Stimulated activated CD4-positive, alpha-beta T cell treated with anti-CD3 and anti-CD28 coated beads, Interleukin-1b, Interleukin-23, amount 100 ng/mL, for 24 hours (primary cell): Measurements from ENCODE around the gene PSMD11.
"Not testable (repeated sequence)": the region's sequence is repeated elsewhere in the genome, so short reads cannot be mapped to it uniquely, and the experiment has no call there.

ENCODE experiments used
- DNase-seq, 4 experiments: peaks; one replicate each; pipeline ENCODE4 v3.0.0-alpha.2; 2020; ENCODE audit warnings: low read depth in 4 of 4, low spot score in 1 of 4

Gene PSMD11

DNA sequence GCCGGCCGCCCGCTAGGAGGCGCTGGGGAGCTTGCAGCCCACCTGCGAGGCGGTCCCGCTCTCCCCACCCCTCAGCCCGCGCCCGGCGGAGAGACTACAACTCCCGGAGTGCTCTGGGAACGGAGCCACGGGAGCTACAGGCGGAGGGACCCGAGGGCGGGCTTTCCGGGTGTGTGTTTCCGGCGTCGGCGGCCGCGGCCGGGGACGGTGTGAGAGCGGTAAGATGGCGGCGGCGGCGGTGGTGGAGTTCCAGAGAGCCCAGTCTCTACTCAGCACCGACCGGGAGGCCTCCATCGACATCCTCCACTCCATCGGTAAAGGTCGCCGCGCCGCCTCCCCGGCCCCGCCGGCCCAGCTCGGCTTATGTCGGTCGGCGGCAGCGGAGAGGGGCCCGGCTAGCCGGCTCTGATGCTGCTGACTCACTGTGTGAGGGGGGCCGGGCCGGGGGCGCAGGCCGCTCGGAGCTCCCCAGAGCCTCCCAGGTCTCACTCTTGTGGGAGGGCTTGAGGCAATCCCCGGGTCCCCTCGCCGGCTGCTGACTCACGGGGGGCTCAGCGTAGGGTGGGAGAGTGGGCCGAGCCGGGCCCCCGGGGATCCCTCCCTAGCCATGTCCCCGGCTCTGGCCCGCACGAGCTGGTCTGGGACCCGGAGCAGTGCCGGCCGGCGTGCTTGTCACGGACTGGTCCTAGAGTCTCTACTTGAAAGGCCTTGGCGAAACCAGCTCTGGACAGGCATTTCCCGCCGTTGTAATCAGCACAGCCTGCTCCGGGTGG lies at the start of gene PSMD11:
PSMD11 (plus strand) TSS at position 210 of the 773 bp plus-strand sequence; CDS start at position 224, 14 bp downstream.
- peak; percentile 97 to 99 (median 98) for DNase-seq

DNA sequence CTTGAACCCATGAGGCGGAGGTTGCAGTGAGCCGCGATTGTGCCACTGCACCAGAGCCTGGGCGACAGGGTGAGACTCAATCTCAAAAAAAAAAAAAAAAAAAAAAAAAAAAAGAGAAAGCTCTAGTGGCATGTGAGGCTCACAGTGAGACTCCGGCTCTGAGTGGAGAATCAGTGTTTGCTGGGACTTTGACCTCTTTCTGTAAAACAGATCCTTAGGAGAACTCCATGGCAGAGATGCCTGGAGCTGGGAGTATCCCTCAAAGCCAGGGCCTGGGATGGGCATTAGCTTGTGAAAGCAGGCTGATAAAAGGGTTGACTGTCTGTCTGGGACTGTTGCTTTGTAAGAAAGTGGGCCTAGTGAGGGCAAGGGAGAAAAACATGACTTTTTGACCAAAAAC lies 48.0 kb upstream of the PSMD11 start:
- DNase-seq: no peak

DNA sequence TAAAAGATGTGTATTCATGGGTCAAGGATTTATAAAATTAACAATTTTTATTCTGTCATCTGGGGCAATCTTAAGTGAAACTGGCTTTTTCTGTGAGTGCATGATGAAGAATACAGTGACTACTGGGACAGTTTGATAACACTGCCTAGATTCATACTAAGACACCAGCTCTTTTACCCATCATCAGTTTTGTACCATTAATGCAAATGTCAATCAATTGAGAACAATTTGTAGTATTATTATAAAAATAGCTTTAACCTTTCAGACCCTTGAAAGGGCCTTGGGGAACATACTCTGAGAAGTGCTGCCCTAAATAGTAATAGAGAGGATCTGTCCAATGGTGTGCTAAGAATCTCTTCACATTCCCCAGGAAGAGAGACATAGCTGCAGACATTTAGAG lies 45.4 kb upstream of the PSMD11 start:
- DNase-seq: no peak

DNA sequence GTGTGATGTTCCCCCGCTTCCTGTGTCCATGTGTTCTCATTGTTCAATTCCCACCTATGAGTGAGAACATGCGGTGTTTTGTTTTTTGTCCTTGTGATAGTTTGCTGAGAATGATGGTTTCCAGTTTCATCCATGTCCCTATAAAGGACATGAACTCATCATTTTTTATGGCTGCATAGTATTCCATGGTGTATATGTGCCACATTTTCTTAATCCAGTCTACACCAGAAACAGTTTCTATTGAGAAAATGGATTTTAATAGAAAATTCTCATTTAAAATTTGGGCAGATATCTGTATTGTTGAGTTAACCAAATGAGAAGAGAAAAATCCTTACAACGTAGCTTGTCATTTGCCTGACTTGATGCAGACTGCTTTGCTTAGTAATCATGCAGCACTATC lies 34.2 kb upstream of the PSMD11 start:
- not testable (repeated sequence) for DNase-seq

DNA sequence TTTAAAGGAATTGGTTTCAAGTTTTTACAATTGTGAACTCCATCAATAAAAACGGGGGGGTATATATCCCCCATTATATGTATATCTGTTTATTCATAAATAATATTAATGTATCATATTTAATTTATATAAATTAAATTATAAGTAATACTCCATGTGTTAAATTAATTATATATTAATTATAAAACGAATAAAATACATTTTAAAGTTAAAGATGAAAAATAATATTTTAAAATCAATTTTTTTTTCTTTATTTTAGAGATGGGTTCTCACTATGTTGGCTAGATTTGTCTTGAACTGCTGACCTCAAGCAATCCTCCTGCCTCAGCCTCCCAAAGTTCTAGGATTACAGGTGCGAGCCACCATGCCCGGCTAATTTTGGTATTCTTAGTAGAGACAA lies 17.4 kb upstream of the PSMD11 start:
- DNase-seq: no peak

DNA sequence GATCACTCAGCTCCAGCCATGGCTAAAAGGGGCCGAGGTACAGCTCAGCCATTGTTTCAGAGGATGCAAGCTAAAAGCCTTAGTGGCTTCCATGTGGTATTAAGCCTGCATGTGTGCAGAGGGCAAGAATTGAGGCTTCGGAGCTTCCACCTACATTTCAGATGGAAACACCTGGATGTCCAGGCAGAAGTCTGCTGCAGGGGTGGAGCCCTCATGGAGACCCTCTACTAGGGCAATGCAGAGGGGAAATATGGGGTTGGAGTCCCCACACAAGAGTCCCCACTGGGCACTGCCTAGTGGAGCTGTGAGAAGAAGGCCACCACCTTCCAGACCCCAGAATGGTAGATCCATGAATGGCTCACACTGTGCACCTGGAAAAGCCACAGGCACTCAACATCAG lies 14.7 kb upstream of the PSMD11 start:
- DNase-seq: no peak

DNA sequence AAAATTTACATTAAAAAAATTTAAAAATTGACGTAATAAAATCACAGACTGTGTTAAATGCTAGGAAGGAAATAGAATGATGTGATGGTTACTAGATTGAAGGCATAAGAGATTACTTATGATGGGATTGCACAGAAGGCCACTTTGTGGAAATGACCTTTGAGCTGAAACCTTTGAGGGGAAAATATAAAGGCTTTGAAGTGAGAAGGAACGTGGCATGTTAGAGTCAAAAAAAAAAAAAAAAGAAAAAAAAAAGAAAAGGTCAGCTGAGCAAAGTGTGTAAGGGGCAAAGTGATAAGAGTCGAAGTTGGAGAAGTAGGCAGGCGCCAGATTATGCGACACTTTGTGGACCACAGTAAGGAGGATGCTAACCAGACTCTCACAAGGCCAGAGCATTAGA lies 3.6 kb upstream of the PSMD11 start:
- no peak for DNase-seq

DNA sequence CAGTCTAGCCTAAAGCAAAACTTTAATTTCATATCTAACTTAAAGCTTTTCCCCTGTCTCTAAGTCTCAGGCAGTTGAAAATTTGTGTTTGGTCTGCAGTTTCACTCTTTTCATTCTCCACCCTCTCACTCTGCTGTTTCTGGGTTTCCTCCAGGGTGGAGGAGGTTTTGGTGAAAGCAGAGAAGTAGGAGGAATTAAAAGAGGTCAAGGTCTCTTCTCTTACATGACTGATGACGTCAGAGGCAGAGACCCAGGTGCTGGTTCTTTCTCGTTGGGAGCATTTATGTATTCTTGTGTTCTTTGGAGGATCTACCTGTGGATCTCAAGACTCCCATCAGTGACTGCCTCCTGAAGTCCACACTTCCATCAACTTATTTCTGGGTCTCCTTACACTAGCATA lies 2.4 kb upstream of the PSMD11 start:
- DNase-seq: no peak

DNA sequence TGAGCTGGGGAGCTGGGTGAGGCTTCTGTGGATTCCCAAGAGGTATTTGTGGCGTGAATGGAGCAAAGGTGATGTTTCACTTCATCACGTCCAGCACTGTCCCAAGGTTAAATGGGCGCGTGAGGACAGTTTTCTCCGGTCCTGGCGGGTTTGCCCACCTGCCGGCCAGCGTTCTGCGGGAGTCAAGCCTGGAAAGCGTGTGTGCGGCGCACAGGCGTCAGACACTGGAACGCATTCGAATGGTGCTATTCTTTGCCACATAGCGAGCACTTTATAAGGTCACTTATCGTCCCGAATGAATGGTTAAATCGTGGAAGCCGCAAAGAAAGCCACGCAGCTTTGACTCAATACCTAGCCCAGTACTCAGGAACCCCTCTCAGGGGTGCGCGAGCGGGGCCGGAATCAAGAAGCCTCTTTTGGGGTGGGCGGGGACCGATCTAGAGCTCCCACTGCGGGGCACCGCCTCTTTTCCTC lies 446 bp upstream of the PSMD11 start:
- no peak for DNase-seq

DNA sequence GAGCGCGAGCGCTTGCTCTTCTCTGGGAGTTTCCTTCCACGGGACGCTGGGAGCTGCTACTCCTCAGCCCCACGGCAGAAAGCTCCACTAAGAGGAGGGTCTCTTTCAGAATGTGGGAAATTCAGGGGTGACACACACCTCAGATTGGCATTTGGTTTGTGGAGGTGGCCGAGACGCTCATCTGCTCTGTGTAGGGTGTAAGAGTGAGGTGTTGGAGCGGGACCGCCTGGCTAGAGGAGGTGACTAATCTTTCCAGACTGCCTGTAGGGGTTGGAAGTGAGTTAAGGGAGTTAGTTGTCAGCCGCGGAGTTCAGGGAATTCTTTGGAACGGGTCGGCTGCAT lies 735 bp downstream of the PSMD11 start:
- peak in 3 of 4 experiments; percentile 7 to 22 (median 13) for DNase-seq

DNA sequence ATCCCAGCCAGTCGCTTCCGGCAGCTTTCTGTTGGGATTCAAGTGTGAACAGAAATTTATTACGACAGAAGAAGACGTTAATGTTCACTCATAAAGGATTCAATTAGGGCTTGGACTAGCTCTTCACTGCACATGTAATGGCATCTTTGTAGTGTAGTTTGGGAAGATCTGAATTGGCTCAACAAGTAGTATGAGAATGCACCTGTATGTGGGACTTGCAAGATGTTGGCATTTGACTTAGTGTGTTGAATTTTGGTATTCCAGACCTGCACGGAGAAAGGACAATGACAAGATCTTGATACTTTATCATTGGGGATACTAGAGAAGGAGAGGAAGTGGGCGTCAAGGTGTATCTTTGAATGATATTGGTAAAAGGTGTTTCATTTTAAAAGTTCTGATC lies 1.2 kb downstream of the PSMD11 start:
- DNase-seq: no peak

DNA sequence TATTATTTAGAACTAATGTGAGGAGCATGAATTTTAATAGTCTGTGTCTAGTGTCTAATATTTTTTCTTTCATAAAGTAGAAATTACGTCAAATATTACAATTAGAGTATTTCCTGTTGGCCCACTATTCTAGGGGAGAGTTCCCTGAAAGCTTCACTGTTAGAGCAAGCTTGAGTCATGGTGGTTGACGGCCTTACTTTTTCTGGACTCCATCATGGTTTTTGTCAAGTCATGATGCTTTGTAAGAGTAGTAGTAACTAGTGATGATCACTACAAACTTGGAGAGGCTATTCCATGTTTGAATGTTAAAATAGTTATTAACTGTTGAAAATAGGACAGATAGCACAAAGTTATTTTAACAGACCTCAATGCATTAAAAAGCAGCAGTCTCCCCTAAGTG lies 1.7 kb downstream of the PSMD11 start:
- no peak for DNase-seq

DNA sequence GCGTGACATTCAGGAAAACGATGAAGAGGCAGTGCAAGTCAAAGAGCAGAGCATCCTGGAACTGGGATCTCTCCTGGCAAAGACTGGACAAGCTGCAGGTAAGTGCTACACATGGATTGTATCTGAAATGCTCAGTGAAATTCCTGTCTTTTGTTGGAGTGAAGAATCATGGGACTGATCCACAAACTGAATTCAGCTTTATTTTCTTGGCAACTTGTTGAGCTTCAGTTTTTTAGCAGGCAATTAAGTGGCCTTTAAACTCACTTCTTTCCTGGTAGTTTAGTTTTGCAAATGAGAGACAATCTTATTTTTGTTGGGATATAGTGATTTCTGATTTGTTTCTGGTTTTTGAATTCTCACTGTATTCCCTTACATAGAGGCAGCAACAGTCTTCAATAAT lies 2.6 kb downstream of the PSMD11 start:
- no peak for DNase-seq

DNA sequence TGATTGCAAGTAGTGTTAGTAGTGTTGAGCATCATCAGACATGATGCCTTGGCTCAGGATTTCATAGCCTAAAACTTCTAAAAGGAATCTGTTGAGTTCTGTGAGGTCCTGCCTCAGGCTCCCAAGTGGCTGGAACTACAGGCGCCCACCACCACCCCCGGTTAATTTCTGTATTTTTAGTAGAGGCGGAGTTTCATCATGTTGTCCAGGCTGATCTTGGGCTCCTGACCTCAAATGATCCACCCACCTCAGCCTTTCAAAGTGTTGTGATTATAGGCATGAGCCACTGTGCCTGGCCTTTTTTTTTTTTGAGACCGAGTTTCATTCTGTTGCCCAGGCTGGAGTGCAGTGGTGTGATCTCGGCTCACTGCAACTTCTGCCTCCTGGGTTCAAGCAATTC lies 5.7 kb downstream of the PSMD11 start:
- no peak for DNase-seq

DNA sequence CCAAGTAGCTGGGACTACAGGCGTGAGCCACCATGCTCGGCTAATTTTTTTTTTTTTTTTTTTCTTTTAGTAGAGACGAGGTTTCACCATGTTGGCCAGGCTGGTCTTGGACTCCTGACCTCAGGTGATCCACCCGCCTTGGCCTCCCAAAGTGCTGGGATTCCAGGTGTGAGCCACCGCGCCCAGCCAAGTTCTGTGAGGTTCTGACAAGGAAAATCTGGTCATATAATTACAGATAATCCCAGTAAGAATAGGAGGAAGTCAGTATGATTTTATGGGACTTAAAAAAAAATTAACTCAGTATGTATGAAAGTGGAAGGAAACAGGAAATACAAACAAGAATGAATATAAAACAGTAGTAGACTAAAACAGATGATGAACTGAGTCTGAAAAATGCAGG lies 6.1 kb downstream of the PSMD11 start:
- DNase-seq: not testable (repeated sequence)

DNA sequence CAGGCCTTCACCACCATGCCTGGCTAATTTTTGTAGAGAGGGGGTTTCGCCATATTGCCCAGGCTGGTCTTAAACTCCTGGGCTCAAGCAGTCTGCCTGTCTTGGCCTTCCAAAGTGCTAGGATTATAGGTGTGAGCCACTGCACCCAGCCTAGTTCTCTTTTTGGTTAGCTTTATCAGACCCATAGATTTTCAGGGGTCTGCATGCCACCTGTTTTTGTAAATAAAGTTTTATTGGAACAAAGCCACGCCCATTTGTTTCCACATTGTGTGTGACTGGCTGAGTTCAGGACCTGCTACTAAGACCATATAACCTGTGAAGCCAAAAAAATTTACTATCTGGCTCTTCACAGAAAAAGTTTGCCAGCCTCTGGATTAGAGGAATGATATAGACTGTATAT lies 7.6 kb downstream of the PSMD11 start:
- DNase-seq: no peak

DNA sequence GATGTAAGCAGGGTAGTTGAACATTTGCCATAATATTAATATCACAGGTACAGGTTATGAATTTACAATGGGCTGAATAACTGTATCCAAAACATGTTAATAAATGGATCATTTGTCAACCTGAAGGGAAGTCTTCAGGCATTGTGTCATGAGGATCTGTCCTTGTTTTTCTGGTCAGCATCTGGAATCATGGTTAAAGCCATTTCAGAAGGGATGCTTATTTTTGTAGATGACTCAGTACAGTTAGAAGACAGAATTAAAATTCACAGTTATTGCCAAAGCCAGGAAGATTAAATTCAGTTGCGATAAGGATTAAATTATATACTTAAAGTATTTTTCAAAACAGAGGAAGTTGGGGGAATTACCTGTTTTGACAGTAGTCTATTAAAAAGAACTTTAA lies 8.0 kb downstream of the PSMD11 start:
- no peak for DNase-seq

DNA sequence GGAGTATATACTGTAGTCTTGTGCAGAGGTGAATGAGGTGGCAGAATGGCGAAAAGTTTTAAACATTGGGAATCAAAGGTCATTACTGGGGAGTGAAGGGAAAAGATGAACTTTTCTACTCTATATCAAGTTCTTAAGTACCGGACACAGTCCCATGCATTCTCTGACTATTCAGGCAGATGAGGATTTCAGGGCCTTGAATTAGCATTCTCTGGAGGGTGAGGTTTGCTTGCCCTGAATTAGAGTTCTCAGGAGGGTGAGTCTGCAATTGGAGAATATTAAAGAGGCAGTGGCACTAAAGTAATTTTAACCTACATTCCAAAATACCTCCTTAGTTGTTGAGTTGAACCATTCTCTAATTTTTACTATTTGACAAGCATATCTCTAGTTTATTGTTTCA lies 9.1 kb downstream of the PSMD11 start:
- DNase-seq: no peak

DNA sequence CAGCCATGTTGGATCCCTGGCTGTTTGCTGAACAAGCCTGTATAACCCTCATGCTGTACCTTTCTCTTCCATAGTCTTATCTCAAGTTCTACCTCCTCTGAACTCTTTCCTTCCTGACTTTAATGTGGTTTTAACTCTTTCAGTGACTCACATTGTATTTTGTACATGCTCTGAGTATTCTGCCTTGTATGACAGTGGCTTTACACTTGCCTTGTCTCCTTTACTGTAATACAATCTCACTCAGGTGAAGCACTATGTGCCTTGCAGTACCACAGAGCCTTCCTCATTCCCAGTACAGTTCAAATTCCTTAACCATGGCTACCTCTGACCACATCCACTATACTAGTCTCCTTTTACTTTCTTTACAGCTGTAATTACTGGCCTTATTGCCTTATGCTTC lies 14.1 kb downstream of the PSMD11 start:
- no peak for DNase-seq

DNA sequence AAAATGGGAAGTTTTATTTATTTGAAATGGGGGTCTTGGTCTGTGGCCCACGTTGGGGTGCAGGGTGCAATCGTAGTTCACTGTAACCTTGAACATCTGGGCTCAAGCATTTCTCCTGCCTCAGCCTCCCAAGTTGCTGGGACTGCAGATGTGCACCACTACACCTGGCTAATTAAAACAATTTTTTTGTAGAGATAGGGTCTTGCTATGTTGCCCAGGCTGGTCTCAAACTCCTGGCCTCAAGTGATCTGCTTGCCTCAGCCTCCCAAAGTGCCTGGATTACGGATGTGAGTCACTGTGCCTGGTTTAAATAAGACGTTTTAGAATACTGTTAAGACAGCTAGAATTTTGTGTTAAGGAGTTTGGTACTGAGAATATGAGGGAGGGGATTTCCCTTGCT lies 15.7 kb downstream of the PSMD11 start:
- no peak for DNase-seq

DNA sequence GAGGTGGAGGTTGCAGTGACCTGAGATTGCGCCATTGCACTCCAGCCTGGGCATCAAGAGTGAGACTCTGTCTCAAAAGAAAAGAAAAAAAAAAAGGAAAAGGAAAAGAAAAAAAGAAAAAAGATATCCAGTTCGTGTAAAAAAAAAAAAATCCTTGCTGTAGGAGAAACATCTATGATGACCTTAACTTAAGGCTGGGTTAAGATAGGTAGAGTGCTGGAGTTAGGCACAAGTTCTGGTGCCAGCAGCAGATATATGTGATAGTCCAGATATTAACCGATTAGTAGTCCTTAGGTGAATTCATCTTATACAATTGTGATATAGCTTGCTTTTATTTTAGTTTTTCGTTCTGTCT lies 17.2 kb downstream of the PSMD11 start:
- DNase-seq: no peak

DNA sequence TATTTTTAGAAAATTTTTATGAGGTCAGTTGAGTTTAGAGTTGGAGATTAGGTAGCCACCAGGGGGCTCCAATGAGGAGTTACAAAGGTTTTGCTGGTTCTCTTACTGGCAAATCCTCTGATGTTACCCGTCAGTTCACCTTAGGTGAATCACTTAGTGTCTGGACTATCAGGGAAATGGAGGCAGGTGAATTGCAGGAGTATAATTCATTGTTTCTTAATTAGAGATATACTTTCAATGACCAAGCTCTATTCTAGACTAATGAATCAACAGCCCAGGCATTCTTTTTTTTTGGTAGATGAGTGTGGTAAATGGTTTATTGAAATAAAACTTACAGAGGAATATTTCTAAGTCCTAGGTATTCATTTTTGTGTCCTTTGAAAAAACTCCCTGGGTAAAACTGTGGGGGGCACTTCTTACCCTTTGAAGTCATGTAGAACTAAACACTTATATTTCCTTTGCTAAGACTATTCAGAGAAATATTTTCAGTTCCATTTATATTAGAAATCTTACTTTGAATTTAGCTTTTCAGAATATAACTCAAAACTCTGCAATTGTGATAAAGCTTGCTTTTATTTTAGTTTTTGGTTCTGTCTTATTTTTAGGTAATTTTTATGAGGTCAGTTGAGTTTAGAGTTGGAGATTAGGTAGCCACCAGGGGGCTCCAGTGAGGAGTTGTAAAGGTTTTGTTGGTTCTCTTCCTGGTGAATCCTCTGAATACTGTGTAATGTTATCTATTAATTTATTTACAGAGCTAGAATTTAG lies 17.7 kb downstream of the PSMD11 start:
- DNase-seq: peak; percentile 44 to 59 (median 54)

DNA sequence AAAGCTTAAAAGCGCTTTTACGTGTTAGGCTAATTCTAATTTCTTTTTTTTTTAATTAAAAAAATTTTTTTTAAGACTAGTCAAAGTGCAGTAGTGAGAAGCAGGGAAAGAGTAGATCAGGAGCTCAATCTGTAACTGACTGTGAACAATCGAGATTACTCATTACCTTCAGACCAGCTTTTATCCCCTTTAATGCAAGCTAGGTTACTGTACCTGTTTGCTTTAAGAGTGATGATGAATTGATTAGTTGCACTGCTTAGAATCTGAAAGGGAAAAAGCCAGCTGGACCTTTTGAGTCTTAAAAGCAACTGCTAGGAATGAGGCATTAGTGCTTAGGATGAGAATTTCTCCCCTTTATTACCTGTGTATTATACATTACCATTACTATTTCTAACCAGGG lies 19.0 kb downstream of the PSMD11 start:
- no peak for DNase-seq
